GM18499 (cell line): ENCODE measurements around the gene PKIB.
"Not testable (repeated sequence)": the region's sequence is repeated elsewhere in the genome, so short reads cannot be mapped to it uniquely, and the experiment has no call there.

Experiments used
- ATAC-seq: cut with Tn5 transposase; IDR thresholded peaks from one replicate; pipeline ENCODE4 v1.9.1; 2021; ENCODE audit warnings: moderate number of reproducible peaks; ENCODE audit not compliant: insufficient read depth, unreplicated experiment

The PKIB gene

GRCh38 chr6:122609881-122610689 lies at the start of gene PKIB:
TSS of gene PKIB (plus strand) at chr6:122610405. CDS start at chr6:122717795, 107,390 bp downstream.
- ATAC-seq: peak; percentile 42

- ATAC-seq: no peak
Observed at GRCh38 chr6:122563364-122564052, 46.7 kb upstream of the PKIB start.

- ATAC-seq: no peak
Observed at GRCh38 chr6:122564230-122564629, 46.0 kb upstream of the PKIB start.

- no peak for ATAC-seq
Observed at GRCh38 chr6:122565708-122566107, 44.5 kb upstream of the PKIB start.

GRCh38 chr6:122567034-122567433 lies 43.2 kb upstream of the PKIB start:
- no peak for ATAC-seq

- no peak for ATAC-seq
Observed at GRCh38 chr6:122568350-122568749, 41.9 kb upstream of the PKIB start.

- ATAC-seq: no peak
Observed at GRCh38 chr6:122568797-122569221, 41.4 kb upstream of the PKIB start.

- no peak for ATAC-seq
Observed at GRCh38 chr6:122569230-122569771, 40.9 kb upstream of the PKIB start.

- ATAC-seq: no peak
Observed at GRCh38 chr6:122571888-122572287, 38.3 kb upstream of the PKIB start.

- ATAC-seq: no peak
Observed at GRCh38 chr6:122576888-122577287, 33.3 kb upstream of the PKIB start.

GRCh38 chr6:122578961-122579360 lies 31.2 kb upstream of the PKIB start:
- ATAC-seq: no peak

- no peak for ATAC-seq
Observed at GRCh38 chr6:122580737-122581136, 29.5 kb upstream of the PKIB start.

GRCh38 chr6:122589115-122589514 lies 21.1 kb upstream of the PKIB start:
- ATAC-seq: no peak

GRCh38 chr6:122598295-122598694 lies 11.9 kb upstream of the PKIB start:
- not testable (repeated sequence) for ATAC-seq

- no peak for ATAC-seq
Observed at GRCh38 chr6:122604676-122605075, 5.5 kb upstream of the PKIB start.

- ATAC-seq: peak; percentile 11
Observed at GRCh38 chr6:122610690-122611455, 668 bp downstream of the PKIB start.

GRCh38 chr6:122612838-122613237 lies 2.6 kb downstream of the PKIB start:
- ATAC-seq: no peak

- ATAC-seq: no peak
Observed at GRCh38 chr6:122614303-122614702, 4.1 kb downstream of the PKIB start.

- no peak for ATAC-seq
Observed at GRCh38 chr6:122615409-122615808, 5.2 kb downstream of the PKIB start.

- no peak for ATAC-seq
Observed at GRCh38 chr6:122616877-122617276, 6.7 kb downstream of the PKIB start.

- no peak for ATAC-seq
Observed at GRCh38 chr6:122619309-122619708, 9.1 kb downstream of the PKIB start.
